DMS79 (cell line): ENCODE measurements around the gene HSF2.
A peak's percentile ranks its signal among the peaks of the same experiment; 100 is the strongest.

ENCODE experiments used
- DNase-seq: peaks from one replicate; lab custom pipeline; 2025; lab: John Stamatoyannopoulos, UW

The HSF2 gene, protein sequence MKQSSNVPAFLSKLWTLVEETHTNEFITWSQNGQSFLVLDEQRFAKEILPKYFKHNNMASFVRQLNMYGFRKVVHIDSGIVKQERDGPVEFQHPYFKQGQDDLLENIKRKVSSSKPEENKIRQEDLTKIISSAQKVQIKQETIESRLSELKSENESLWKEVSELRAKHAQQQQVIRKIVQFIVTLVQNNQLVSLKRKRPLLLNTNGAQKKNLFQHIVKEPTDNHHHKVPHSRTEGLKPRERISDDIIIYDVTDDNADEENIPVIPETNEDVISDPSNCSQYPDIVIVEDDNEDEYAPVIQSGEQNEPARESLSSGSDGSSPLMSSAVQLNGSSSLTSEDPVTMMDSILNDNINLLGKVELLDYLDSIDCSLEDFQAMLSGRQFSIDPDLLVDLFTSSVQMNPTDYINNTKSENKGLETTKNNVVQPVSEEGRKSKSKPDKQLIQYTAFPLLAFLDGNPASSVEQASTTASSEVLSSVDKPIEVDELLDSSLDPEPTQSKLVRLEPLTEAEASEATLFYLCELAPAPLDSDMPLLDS

DNA sequence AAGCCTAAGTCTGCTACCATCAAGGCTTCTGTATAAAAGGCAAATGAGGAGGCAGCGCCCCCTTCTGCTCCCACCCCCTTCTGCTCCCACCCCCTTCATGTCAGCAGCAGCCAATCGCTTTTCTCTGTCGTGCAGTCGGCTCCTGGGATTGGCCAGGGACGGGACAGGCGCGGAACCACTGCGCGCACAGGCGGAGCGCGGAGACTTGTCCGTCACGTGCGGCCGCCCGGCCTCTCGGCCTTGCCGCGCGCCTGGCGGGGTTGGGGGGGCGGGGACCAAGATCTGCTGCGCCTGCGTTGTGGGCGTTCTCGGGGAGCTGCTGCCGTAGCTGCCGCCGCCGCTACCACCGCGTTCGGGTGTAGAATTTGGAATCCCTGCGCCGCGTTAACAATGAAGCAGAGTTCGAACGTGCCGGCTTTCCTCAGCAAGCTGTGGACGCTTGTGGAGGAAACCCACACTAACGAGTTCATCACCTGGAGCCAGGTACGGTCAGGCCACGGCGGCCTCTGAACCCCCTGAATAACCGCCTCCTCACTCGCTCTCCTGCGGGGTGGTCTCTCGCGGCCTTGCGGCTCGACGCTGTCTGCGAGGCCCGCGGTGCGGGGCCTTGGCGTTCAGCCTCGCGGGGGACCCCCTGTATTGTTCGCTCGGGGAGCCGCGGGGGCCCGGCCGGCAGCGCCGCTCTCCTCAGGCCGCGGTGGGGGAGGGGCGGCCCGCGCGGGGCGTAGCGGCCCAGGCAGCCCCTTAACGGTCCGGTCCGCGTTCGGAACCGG is at the start of gene HSF2:
Gene HSF2 (plus strand): TSS at position 305 of the 773 bp plus-strand sequence. CDS start 86 bp downstream, at position 391.
- DNase-seq = peak; percentile 96

DNA sequence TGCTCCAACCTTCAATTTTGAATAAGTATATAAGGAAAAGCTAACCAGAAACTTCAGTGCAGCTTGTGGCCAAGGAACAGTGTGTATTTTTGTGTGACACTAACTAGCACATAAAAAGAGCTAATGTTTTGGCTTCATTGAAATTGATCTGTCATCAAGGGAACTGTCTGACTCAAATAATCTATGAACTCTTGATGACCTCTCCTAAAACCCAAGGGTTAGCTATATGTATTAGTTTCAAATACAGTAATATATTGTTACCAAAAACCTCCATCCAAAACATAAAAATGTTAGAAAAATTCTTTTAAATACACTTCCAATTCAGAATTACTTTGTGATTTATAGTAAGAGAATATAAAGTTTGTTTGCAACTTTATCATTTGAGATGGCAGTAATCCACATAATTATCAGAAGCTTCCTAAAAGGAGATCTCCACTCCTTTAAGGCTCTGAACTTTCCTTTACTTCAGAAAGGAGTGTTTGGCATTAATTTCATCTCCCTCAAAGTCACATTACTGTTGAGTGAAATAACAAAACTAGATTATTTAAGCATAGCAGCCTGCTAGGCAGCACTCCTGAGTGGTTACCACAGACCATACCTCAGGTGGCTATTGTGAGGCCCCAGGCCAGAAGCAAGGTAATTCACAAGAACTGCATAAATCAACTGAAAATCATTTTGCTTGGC is 46.3 kb upstream of the HSF2 start:
- DNase-seq = no peak

- DNase-seq = no peak
Measured at GRCh38 chr6:122360809-122361208, 38.6 kb upstream of the HSF2 start.

- no peak for DNase-seq
Measured at GRCh38 chr6:122361314-122361979, 38.0 kb upstream of the HSF2 start.

GRCh38 chr6:122363769-122364483 is 35.5 kb upstream of the HSF2 start:
- DNase-seq = no peak

- DNase-seq = no peak
Measured at GRCh38 chr6:122365775-122366403, 33.6 kb upstream of the HSF2 start.

DNA sequence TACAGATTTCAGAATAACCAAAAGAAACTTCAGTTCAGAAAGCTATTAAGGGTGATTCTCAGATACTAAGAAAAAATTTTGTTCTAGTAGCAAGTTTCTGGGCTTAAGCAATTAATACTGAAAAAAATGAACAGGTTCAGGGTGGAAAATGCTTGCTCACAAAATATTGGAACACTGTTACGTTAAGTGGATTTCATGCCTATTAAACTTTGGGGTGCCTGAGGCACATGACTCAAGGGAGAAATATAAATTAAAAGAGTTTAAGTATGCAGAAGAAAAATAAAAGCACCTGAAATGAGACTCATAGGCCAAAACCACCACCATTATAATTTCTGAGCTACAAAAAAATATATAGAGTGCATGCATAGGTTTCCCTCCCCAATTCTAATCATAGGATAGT is 32.3 kb upstream of the HSF2 start:
- no peak for DNase-seq

GRCh38 chr6:122369536-122369935 is 29.9 kb upstream of the HSF2 start:
- no peak for DNase-seq

- DNase-seq = no peak
Measured at GRCh38 chr6:122372647-122373046, 26.8 kb upstream of the HSF2 start.

DNA sequence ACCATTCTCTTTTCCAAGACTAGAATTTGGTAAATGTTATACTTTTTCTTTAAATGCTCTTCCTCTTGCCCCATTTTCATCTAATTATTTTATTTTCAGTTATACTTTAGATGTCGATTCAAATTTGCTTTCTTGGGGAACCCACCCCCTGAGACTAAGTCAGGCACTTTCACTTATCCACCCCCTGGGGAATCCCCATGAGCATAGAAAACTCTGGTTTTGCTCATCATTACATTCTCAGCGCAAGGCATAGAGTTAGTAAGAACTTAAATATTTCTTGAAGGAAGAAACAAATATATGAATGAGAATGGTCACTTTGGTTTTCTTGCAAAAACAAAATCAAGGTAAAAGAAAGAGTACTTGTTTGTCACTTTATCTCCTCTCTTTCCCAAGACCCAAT is 25.1 kb upstream of the HSF2 start:
- DNase-seq = no peak

- DNase-seq = no peak
Measured at GRCh38 chr6:122376246-122376645, 23.2 kb upstream of the HSF2 start.

- DNase-seq = peak; percentile 25
Measured at GRCh38 chr6:122381494-122382265, 17.8 kb upstream of the HSF2 start.

- no peak for DNase-seq
Measured at GRCh38 chr6:122385857-122386612, 13.4 kb upstream of the HSF2 start.

GRCh38 chr6:122388945-122389344 is 10.5 kb upstream of the HSF2 start:
- DNase-seq = no peak

DNA sequence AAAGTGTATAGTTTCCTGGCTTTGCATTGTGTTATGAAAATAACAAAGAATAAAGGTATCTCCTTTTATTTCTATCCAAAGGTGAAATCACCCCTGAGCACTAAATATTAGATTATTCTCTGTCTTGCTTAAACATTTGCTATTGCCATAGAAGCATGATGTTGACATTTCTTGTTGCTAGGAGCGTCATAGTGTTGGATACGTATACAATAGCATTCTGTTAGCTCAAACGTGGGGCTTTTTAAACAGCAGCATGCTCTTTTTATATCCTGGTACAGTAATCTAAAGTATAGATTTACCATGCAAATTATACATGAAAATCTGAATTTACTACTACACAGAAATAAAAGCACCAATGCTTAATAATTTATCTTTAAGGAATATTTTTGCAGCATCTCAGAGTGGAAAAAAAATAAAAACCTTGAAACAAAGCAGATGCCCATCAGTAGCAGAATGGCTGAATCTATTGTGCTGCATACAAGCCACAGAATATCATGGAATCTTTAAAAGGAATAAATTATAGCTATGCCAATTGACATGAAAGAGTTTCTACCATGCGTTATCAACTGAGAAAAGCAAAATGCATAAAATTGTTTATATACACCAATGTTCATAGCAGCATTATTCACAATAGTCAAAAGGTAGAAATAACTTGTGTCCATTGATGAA is 9.6 kb upstream of the HSF2 start:
- DNase-seq = no peak

DNA sequence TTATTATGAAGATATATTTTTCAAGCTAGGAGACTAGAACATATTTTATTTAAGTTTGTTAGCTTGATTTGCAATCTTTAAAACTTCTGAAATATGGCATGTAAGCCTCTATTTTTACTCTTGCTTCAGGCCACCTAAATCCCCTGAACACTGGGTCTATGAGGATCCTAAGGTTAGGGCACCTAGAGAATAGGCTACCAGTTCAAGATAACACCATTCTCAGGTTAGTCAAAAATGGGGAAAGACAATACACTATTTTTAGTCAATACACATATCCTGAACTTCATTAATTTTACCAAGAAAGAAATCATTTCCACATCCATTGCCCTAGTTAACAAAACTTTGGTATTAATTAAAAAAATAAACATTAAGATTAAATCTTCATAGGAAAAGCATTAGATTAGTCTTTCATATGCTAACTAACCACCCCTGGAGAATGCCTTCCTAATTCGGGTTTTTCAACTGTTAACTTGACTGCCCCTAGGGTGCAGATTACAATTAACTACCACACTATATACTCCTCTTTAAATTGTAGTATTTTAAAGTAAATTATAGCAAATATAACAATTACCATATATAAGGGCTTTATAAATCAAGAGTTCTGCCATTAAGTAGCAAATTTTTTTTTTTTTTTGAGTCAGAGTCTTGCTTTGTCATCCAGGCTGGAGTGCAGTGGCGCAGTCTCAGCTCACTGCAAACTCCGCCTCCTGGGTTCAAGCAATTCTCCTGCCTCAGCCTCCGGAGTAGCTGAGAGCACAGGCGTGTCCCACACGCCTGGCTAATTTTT is 6.7 kb upstream of the HSF2 start:
- no peak for DNase-seq

- DNase-seq = no peak
Measured at GRCh38 chr6:122393351-122393896, 6.0 kb upstream of the HSF2 start.

DNA sequence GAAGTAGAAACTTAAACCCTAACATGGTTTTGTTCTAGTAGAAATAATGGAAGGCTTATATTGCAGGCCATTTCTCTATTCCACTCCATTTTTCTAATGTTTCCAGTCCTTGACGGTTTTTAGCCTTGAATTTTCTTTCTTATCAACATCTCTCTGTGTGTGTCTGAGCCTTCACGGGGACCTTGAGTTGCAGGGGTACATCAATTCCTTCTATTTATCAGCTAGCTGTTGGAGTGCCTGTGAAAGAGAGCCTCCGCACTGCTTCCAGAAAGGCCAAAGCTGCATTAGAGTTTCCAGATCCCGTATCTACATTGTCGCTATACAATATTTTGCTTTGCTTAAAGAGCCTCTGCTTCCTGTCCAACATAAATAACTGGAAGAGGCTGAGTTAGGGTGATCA is 5.4 kb upstream of the HSF2 start:
- DNase-seq = no peak
